Common myeloid progenitor, CD34-positive (primary cell): Measurements from ENCODE around the gene SOBP.

Source experiments
- CTCF ChIA-PET: fragments of 350-600 bp; sonication (Branson Sonifier 250); formaldehyde crosslinking; loops from one replicate; lab custom pipeline; 2021; ENCODE audit warnings: antibody characterized with exemption; lab: Charles Lee
- POLR2A ChIA-PET: fragments of 350-600 bp; sonication (Branson Sonifier 250); formaldehyde crosslinking; loops from one replicate; lab custom pipeline; 2021; ENCODE audit warnings: antibody characterized with exemption; lab: Charles Lee
- DNase-seq, 3 donors: peaks; one replicate each; pipeline versions ENCODE4 v3.0.0 to v3.0.0-alpha.2; 2013
- H3K27ac ChIP-seq, 2 experiments: 1 replicate in 1 of 2; 2 replicates in 1 of 2; pipeline ENCODE4 v1.7.0; 2013; ENCODE audit warnings: inconsistent platforms in 2 of 2, low read length in 2 of 2, mild to moderate bottlenecking in 2 of 2, low read depth in 1 of 2, moderate library complexity in 1 of 2; ENCODE audit not compliant: severe bottlenecking in 2 of 2, insufficient read depth in 1 of 2, poor library complexity in 1 of 2
- H3K27me3 ChIP-seq, 5 experiments: replicated peaks in 2 of 5; 1 replicate in 3 of 5; 2 replicates in 2 of 5; pipeline versions ENCODE4 v1.6.1 to v1.7.0; 2013; ENCODE audit warnings: low read length in 4 of 5, mild to moderate bottlenecking in 2 of 5, moderate library complexity in 2 of 5, inconsistent platforms in 1 of 5; ENCODE audit not compliant: insufficient read depth in 5 of 5, control insufficient read depth in 4 of 5
- H3K36me3 ChIP-seq, 4 experiments: 1 replicate in 2 of 4; 2 replicates in 2 of 4; pipeline versions ENCODE4 v1.6.1 to v1.7.0; 2013; ENCODE audit warnings: low read length in 3 of 4, control low read depth in 1 of 4, mild to moderate bottlenecking in 1 of 4; ENCODE audit not compliant: control insufficient read depth in 4 of 4, insufficient read depth in 4 of 4
- H3K4me1 ChIP-seq, 4 experiments: 1 replicate in 3 of 4; 2 replicates in 1 of 4; pipeline versions ENCODE4 v1.6.1 to v1.7.1; 2013; ENCODE audit warnings: low read length in 3 of 4, mild to moderate bottlenecking in 3 of 4, control low read depth in 1 of 4, inconsistent platforms in 1 of 4, moderate library complexity in 1 of 4; ENCODE audit not compliant: control insufficient read depth in 4 of 4, insufficient read depth in 4 of 4; ENCODE audit errors: control extremely low read depth in 1 of 4
- H3K4me3 ChIP-seq, 7 experiments: 1 replicate in 4 of 7; 2 replicates in 3 of 7; pipeline versions ENCODE4 v1.5.1 to v1.7.0; 2013; ENCODE audit warnings: mild to moderate bottlenecking in 7 of 7, low read length in 6 of 7, moderate library complexity in 6 of 7, inconsistent platforms in 2 of 7, low read depth in 2 of 7, control low read depth in 1 of 7; ENCODE audit not compliant: insufficient read depth in 4 of 7, control insufficient read depth in 1 of 7; ENCODE audit errors: extremely low read depth in 1 of 7
- H3K9me3 ChIP-seq, 5 experiments: 1 replicate in 4 of 5; 2 replicates in 1 of 5; pipeline versions ENCODE4 v1.6.1 to v1.7.1; 2013; ENCODE audit warnings: low read length in 4 of 5, mild to moderate bottlenecking in 2 of 5, inconsistent platforms in 1 of 5, low read depth in 1 of 5, moderate library complexity in 1 of 5; ENCODE audit not compliant: control insufficient read depth in 4 of 5, insufficient read depth in 2 of 5; ENCODE audit errors: control extremely low read depth in 1 of 5
- WGBS: methylation state at CpG from one replicate; pipeline ENCODE4 v1.1.5; 2013; ENCODE audit not compliant: insufficient coverage; 5-methylcytosine and 5-hydroxymethylcytosine counted together

Gene SOBP

GRCh38 chr6:107630348-107630977 is 140.5 kb downstream of the SOBP start:
- no peak for DNase-seq
- H3K4me3 ChIP-seq, result no peak overlapping the region
- no CpG with 5 or more reads among the region's 4 CpGs for WGBS
- H3K27me3 ChIP-seq, result peaks cover 24 to 55% (median 32%) of the 10 kb centered on the region in 5 experiments
- CTCF ChIA-PET, result no interaction called here
- POLR2A ChIA-PET, result no interaction called here
- H3K27ac ChIP-seq, result no peak overlapping the region
- no peaks in the 10 kb centered on the region for H3K36me3 ChIP-seq
- no peaks in the 10 kb centered on the region for H3K9me3 ChIP-seq
- H3K4me1 ChIP-seq, result peaks cover 0 to 10% (median 7%) of the 10 kb centered on the region in 4 experiments

GRCh38 chr6:107632381-107633136 is 142.6 kb downstream of the SOBP start:
- H3K36me3 ChIP-seq, result no peaks in the 10 kb centered on the region
- no peak for DNase-seq
- H3K27ac ChIP-seq, result no peak overlapping the region
- no peaks in the 10 kb centered on the region for H3K9me3 ChIP-seq
- 100% methylated on average over 1 of the region's 2 CpGs for WGBS
- ChIA-PET POLR2A (no interaction called here), CTCF (interaction anchor here (1.2 to 1.4 kb wide), 2 partner anchors 14 to 25 kb away, joined by 3 read pairs; no protein-coding TSS in a partner anchor)
- no peak overlapping the region for H3K4me3 ChIP-seq
- H3K27me3 ChIP-seq, result peaks cover 30 to 69% (median 37%) of the 10 kb centered on the region in 5 experiments
- peaks cover 0 to 10% (median 7%) of the 10 kb centered on the region in 4 experiments for H3K4me1 ChIP-seq

GRCh38 chr6:107633680-107634323 is 143.9 kb downstream of the SOBP start:
- POLR2A ChIA-PET, result no interaction called here
- WGBS, result 44% methylated on average over 25 of the region's 39 CpGs
- H3K4me3 ChIP-seq, result peak overlapping the region in 2 of 7 experiments; percentile 50 to 54
- CTCF ChIA-PET, result no interaction called here
- DNase-seq, result no peak
- H3K27me3 ChIP-seq, result peaks cover 29 to 67% (median 34%) of the 10 kb centered on the region in 5 experiments
- H3K9me3 ChIP-seq, result no peaks in the 10 kb centered on the region
- peaks cover 0 to 10% (median 7%) of the 10 kb centered on the region in 4 experiments for H3K4me1 ChIP-seq
- no peak overlapping the region for H3K27ac ChIP-seq
- H3K36me3 ChIP-seq, result no peaks in the 10 kb centered on the region

GRCh38 chr6:107634324-107635056 is 144.6 kb downstream of the SOBP start:
- no peaks in the 10 kb centered on the region for H3K36me3 ChIP-seq
- POLR2A ChIA-PET, result no interaction called here
- DNase-seq, result peak in 2 of 3 donors; percentile 48 to 58
- CTCF ChIA-PET, result no interaction called here
- H3K27me3 ChIP-seq, result peaks cover 29 to 63% (median 32%) of the 10 kb centered on the region in 5 experiments
- peaks cover 0 to 10% (median 7%) of the 10 kb centered on the region in 4 experiments for H3K4me1 ChIP-seq
- no peaks in the 10 kb centered on the region for H3K9me3 ChIP-seq
- 2% methylated on average over 86 of the region's 101 CpGs for WGBS
- peak overlapping the region in 6 of 7 experiments; percentile 21 to 54 (median 46) for H3K4me3 ChIP-seq
- H3K27ac ChIP-seq, result no peak overlapping the region

GRCh38 chr6:107635057-107635515 is 145.2 kb downstream of the SOBP start:
- ChIA-PET CTCF (interaction anchor here (1.0 kb wide), 1 partner anchor 10 kb away, joined by 3 read pairs; no protein-coding TSS in a partner anchor), POLR2A (no interaction called here)
- 52% methylated on average over 39 of the region's 40 CpGs for WGBS
- Histone ChIP-seq H3K4me1 (peaks cover 0 to 10% (median 7%) of the 10 kb centered on the region in 4 experiments), H3K9me3 (no peaks in the 10 kb centered on the region), H3K4me3 (no peak overlapping the region), H3K27ac (no peak overlapping the region), H3K36me3 (no peaks in the 10 kb centered on the region), H3K27me3 (peaks cover 27 to 58% (median 31%) of the 10 kb centered on the region in 5 experiments)
- DNase-seq, result no peak

- H3K27ac ChIP-seq, result no peak overlapping the region
- no peaks in the 10 kb centered on the region for H3K36me3 ChIP-seq
- no peak overlapping the region for H3K4me3 ChIP-seq
- WGBS, result 99% methylated on average over 8 of the region's 10 CpGs
- H3K9me3 ChIP-seq, result no peaks in the 10 kb centered on the region
- peaks cover 17 to 53% (median 34%) of the 10 kb centered on the region in 5 experiments for H3K27me3 ChIP-seq
- DNase-seq, result no peak
- H3K4me1 ChIP-seq, result peaks cover 0 to 10% (median 7%) of the 10 kb centered on the region in 4 experiments
- ChIA-PET POLR2A (no interaction called here), CTCF (no interaction called here)
Measured at GRCh38 chr6:107636486-107636885, 146.6 kb downstream of the SOBP start.
